Thymus (tissue), 14 donors: ENCODE results near the gene RSPH1. TPM values are rescaled to one million over a fixed set of nuclear protein-coding genes. Genes with fewer than 3 reads are reported as not detected.
A peak's percentile ranks its signal among the peaks of the same experiment; 100 is the strongest.

Source experiments
- DNase-seq, 9 donors: peaks; one replicate each; pipeline ENCODE4 v3.0.0-alpha.2; 2013; ENCODE audit warnings: low spot score in 9 of 9, low read depth in 6 of 9, missing footprints in 1 of 9
- H3K27ac ChIP-seq, 2 donors: one replicate each; pipeline ENCODE4 v1.5.1; 2013; ENCODE audit warnings: control low read depth in 1 of 2, low read depth in 1 of 2, low read length in 1 of 2, mild to moderate bottlenecking in 1 of 2, moderate library complexity in 1 of 2
- H3K27me3 ChIP-seq, 2 donors: one replicate each; pipeline ENCODE4 v1.5.1; 2013; ENCODE audit warnings: low read length in 1 of 2; ENCODE audit not compliant: control insufficient read depth in 2 of 2, insufficient read depth in 1 of 2
- H3K36me3 ChIP-seq, 2 donors: one replicate each; pipeline ENCODE4 v1.5.1; 2013; ENCODE audit warnings: low read length in 1 of 2, mild to moderate bottlenecking in 1 of 2, moderate library complexity in 1 of 2; ENCODE audit not compliant: control insufficient read depth in 2 of 2, insufficient read depth in 2 of 2
- H3K4me1 ChIP-seq, 2 donors: one replicate each; pipeline ENCODE4 v1.5.1; 2013; ENCODE audit warnings: low read length in 2 of 2; ENCODE audit not compliant: control insufficient read depth in 2 of 2, insufficient read depth in 2 of 2
- H3K4me3 ChIP-seq, 2 donors: one replicate each; pipeline ENCODE4 v1.5.1; 2013; ENCODE audit warnings: low read length in 2 of 2, control low read depth in 1 of 2, mild to moderate bottlenecking in 1 of 2
- H3K9me3 ChIP-seq, 2 donors: one replicate each; pipeline ENCODE4 v1.5.1; 2013; ENCODE audit warnings: low read length in 1 of 2, mild to moderate bottlenecking in 1 of 2; ENCODE audit not compliant: control insufficient read depth in 2 of 2, insufficient read depth in 1 of 2
- WGBS: extraction: QIAGEN DNeasy Blood & Tissue Kit; methylation state at CpG from one replicate; pipeline ENCODE4 v1.1.7; 2013; 5-methylcytosine and 5-hydroxymethylcytosine counted together
- long read RNA-seq, 10 donors: transcript quantifications; one replicate each; lab custom pipeline, GENCODE V29; 2026
- polyA plus RNA-seq: library from polyadenylated mRNA; stranded (reverse); fragments of 200-250 nt; gene quantifications from one replicate; pipeline ENCODE4 v1.2.3, GENCODE V29; 2013
- total RNA-seq: library from RNA; stranded (reverse); fragments of 120-200 nt; gene quantifications from one replicate; pipeline ENCODE4 v1.2.4, GENCODE V29; 2013
- donor health status: healthy.

RSPH1 gene
- total RNA-seq (0.38 TPM), polyA plus RNA-seq (2.4 TPM)
- long read RNA-seq, donor 1, result 0 reads
- long read RNA-seq, donor 2, partial matches to known transcripts, result 0 of 2 reads
- long read RNA-seq, donor 2, other reads (novel, unspliced or antisense), result 0 of 2 reads
- long read RNA-seq, donor 3, result 0 reads
- long read RNA-seq, donor 4, result 0 reads
- long read RNA-seq, donor 5, result 0 reads
- long read RNA-seq, donor 6, partial matches to known transcripts, result 0 of 1 reads
- long read RNA-seq, donor 6, other reads (novel, unspliced or antisense), result 0 of 1 reads
- long read RNA-seq, donor 7, result 0 reads
- long read RNA-seq, donor 8, result 0 reads
- long read RNA-seq, donor 9, result 0 reads
- long read RNA-seq, donor 10, result 0 reads

DNA sequence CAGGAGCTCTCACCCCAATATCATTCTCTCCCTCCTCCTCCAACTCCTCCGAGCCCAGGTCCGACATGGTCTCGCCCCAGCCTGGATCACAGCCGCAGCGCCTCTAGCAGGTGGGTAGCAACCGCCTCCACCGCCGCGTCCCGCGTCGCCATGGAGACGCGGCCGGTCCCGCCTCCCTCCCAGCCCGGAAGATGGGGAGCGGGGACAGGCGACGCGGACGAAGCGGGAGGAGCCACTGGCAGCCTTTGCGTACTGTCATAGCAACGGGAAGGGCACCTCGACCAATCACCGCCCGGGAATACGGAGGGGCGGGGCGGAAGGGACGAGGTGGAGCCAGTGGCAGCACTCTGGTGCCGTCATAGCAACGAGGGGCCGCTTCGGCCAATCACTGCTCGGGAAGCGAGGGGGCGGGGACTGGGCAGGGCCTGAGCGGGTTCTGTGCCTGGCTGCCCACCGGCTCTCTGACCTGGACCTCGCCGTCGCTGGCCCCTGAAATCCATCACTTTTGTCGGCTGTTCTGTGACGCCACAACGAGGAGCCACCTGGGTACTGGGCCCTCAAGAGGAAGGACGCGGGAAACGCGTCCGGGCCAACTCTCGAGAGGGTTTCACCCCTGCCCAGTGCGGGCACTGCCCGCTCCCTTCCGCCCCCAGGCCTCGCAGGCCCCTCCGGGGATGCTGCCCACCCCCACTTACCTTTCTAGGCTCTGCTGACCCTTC is at the start of gene RSPH1:
RSPH1 (minus strand) TSS at position 105 of the 719 bp plus-strand sequence; CDS start at position 67, 38 bp downstream.
- H3K9me3 ChIP-seq, result no peaks in the 10 kb centered on the region
- no peaks in the 10 kb centered on the region for H3K36me3 ChIP-seq
- under 1% methylated on average over 58 of the region's 58 CpGs for WGBS
- H3K4me3 ChIP-seq, result peak within 1 kb of the TSS; percentile 66 to 76
- H3K4me1 ChIP-seq, result peaks cover 13 to 25% of the 10 kb centered on the region in 2 donors
- peak within 1 kb of the TSS in 1 of 2 donors; percentile 77 for H3K27ac ChIP-seq
- no peaks in the 10 kb centered on the region for H3K27me3 ChIP-seq
- peak; percentile 92 to 99 (median 98) for DNase-seq

DNA sequence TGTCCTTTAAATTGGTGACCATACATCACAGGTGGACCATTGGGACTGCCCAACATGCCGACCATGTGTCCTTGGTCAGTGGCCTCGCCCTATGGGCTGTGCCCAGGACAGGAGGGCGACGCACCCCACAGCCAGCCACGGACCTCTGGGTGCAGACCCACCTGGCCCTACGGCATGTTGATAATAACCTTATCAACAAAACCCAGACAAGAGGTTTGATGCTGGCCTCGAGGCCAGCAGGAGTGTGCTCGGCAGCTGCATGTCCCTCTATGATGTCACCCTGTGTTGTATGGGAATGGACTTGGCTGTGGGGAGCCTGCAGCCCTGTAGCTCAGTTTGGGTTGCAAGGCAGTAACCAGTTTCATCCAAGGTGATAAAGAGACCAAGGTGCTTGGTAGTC is 49.7 kb upstream of the RSPH1 start:
- WGBS, result 95% methylated on average over 8 of the region's 8 CpGs
- H3K4me3 ChIP-seq, result no peak overlapping the region
- DNase-seq, result no peak
- no peaks in the 10 kb centered on the region for H3K9me3 ChIP-seq
- peaks cover 30 to 66% of the 10 kb centered on the region in 2 donors for H3K36me3 ChIP-seq
- H3K27ac ChIP-seq, result no peak overlapping the region
- H3K27me3 ChIP-seq, result no peaks in the 10 kb centered on the region
- no peaks in the 10 kb centered on the region for H3K4me1 ChIP-seq

DNA sequence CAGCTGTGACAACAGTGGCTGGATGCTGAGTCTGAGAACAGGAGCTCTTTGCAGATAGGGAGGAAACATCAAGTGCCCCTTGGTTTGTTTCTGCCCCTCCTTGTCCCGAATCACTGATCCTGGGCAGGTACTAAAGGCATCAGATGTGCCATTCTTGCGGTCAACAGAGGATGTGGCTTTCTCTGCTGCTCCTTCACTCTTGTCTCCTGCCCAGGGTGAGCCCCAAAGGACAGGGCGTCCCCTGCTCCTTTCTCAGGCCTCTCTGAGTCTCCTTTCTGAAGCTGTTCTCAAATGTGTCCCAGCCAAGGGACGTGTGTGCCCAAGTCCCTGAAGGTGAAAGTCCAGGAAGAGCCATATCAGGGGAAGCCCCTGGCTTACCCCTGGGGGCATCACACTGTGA is 49.3 kb upstream of the RSPH1 start:
- Histone ChIP-seq H3K9me3 (no peaks in the 10 kb centered on the region), H3K27me3 (no peaks in the 10 kb centered on the region), H3K4me3 (no peak overlapping the region), H3K27ac (no peak overlapping the region), H3K36me3 (peaks cover 30 to 69% of the 10 kb centered on the region in 2 donors), H3K4me1 (no peaks in the 10 kb centered on the region)
- WGBS, result 71% methylated on average over 4 of the region's 4 CpGs
- DNase-seq, result no peak

DNA sequence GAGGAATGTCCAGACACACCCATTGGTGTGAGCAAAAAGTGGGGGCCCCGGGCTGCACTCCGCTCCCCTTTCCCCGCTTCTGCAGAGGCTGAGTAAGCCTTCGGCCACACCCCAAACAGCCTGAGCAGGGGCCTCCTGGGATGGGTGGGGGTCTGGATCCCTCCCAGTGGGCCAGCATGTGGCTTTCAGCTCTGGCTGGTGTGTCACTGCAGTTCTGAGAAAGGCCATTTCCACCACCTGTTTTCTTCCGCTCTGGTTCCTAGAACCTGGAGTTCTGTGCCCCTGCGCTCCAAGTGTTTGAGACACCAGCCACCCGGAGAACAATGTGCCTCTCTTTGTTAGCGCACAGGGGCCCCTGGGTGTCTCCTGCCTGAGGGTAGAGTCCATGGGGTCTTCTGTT is 48.5 kb upstream of the RSPH1 start:
- DNase-seq, result no peak
- peaks cover 30 to 67% of the 10 kb centered on the region in 2 donors for H3K36me3 ChIP-seq
- whole genome bisulfite sequencing, result 97% methylated on average over 8 of the region's 8 CpGs
- H3K9me3 ChIP-seq, result no peaks in the 10 kb centered on the region
- H3K4me1 ChIP-seq, result no peaks in the 10 kb centered on the region
- no peak overlapping the region for H3K4me3 ChIP-seq
- no peak overlapping the region for H3K27ac ChIP-seq
- no peaks in the 10 kb centered on the region for H3K27me3 ChIP-seq

DNA sequence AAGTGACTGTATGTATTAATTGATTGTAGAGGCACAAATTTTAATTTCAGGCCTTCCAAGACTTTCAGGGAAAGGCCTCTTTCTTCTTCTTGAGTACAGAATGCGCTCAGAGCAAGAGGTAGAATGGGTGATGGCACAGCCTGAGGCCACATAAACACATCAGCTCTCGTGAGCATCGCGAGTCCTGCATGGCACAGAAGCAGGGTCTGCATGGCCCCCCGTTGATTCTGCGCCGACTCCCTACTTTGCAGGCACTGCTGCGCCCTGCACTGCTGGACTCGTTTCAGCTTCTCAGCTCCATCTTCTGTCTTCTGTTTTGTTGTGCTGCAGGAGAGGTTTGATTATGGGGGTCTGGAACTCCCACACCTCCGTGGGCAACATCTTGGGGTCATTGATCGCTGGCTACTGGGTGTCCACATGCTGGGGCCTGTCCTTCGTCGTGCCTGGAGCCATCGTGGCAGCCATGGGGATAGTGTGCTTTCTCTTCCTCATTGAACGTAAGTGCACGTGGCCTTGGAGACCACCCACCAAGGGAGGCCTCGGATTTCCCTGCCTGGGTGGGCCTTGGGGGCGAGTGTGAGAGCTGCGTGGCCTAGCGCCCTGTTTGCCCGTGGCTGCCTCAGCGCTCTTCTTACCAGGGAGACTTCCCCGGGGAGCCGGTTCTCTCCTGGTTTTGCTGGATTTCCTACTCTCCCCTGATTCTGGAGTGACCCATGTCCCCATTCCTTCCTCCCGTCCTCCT is 47.3 kb upstream of the RSPH1 start:
- DNase-seq, result no peak
- Histone ChIP-seq H3K9me3 (no peaks in the 10 kb centered on the region), H3K36me3 (peaks cover 22 to 57% of the 10 kb centered on the region in 2 donors), H3K27ac (no peak overlapping the region), H3K4me1 (peaks cover 0 to 7% of the 10 kb centered on the region in 2 donors), H3K4me3 (no peak overlapping the region), H3K27me3 (no peaks in the 10 kb centered on the region)
- whole genome bisulfite sequencing, result 96% methylated on average over 25 of the region's 25 CpGs

DNA sequence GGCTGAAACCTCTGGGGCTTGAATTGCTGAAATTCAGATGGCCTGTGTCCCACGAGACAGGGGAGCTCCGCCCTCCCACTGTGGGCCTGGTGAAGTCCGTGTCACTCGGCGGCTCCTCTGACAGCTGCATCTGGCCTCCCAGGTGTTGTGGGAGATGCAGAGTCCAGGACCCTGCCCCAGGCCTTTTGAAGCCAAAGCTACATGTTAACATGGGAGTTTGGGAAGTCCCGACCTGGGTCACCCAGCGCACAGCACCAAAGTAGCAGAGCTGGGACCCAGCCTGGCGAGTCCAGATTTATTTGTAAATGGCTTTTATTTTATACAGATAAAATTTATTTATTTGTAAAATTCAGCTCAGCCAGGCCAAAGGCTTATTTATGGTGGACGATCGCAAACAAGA is 46.6 kb upstream of the RSPH1 start:
- no peaks in the 10 kb centered on the region for H3K9me3 ChIP-seq
- no peak for DNase-seq
- peaks cover 18 to 52% of the 10 kb centered on the region in 2 donors for H3K36me3 ChIP-seq
- no peak overlapping the region for H3K4me3 ChIP-seq
- no peak overlapping the region for H3K27ac ChIP-seq
- no peaks in the 10 kb centered on the region for H3K27me3 ChIP-seq
- H3K4me1 ChIP-seq, result peaks cover 2 to 14% of the 10 kb centered on the region in 2 donors
- WGBS, result 95% methylated on average over 10 of the region's 10 CpGs

DNA sequence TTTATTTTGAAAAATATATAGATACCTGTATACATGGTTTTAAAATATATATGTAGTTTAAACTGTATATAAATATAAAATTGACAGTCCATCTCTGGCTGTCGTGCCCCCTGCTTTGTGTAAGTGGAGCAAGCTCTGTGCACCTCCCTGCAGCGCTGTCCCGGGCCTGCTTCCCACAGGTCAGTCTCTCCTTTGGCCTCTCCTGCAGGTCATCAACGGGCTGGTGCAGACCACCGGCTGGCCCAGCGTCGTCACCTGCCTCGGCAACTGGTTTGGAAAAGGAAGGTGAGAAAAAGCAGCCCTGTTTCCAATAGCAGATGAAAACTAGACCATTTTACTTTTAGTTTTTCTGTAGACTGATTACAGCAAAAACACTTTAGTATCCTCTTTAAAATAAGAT is 46.2 kb upstream of the RSPH1 start:
- Histone ChIP-seq H3K4me3 (no peak overlapping the region), H3K27me3 (no peaks in the 10 kb centered on the region), H3K36me3 (peaks cover 14 to 48% of the 10 kb centered on the region in 2 donors), H3K9me3 (no peaks in the 10 kb centered on the region), H3K4me1 (peaks cover 2 to 18% of the 10 kb centered on the region in 2 donors), H3K27ac (no peak overlapping the region)
- no peak for DNase-seq
- WGBS, result 98% methylated on average over 8 of the region's 8 CpGs

DNA sequence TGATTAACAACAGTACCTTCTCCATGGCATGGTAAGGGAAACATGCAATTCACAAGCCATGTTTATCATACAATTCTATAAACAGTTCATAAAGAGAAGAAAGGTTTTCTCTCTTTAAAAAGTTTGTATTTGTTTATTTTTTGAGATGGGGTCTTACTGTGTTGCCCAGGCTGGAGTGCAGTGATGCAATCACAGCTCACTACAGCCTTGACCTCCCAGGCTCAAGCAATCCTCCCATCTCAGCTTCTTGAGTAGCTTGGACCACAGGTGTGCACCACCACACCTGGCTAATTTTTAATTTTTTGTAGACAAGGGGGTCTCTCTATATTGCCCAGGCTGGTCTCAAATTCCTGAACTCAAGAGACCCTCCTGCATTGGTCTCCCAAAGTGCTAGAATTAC is 45.6 kb upstream of the RSPH1 start:
- H3K27ac ChIP-seq, result no peak overlapping the region
- H3K4me3 ChIP-seq, result no peak overlapping the region
- H3K9me3 ChIP-seq, result no peaks in the 10 kb centered on the region
- H3K4me1 ChIP-seq, result peaks cover 2 to 23% of the 10 kb centered on the region in 2 donors
- peaks cover 11 to 43% of the 10 kb centered on the region in 2 donors for H3K36me3 ChIP-seq
- DNase-seq, result no peak
- no peaks in the 10 kb centered on the region for H3K27me3 ChIP-seq

DNA sequence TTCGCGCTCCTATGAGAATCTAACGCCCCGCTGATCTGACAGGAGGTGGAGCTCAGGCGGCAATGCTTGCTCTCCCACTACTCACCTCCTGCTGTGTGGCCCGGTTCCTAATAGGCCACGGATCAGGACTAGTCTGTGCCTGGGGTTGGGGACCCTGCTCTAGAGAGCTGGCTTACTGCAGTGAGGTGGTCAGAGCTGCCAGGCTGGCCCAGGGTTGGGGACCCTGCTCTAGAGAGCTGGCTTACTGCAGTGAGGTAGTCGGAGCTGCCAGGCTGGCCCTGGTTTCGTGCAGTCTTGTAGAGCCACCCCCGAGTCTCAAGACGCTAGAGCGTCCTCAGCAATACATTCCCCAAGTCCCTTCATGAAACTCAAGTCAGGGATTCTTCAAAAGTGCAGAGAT is 45.1 kb upstream of the RSPH1 start:
- no peak for DNase-seq

More for the DNA sequence above, 45.1 kb upstream of the RSPH1 start:
- H3K9me3 ChIP-seq, result no peaks in the 10 kb centered on the region
- no peak overlapping the region for H3K27ac ChIP-seq
- H3K27me3 ChIP-seq, result no peaks in the 10 kb centered on the region
- H3K36me3 ChIP-seq, result peaks cover 14 to 41% of the 10 kb centered on the region in 2 donors
- WGBS, result 93% methylated on average over 12 of the region's 12 CpGs
- peaks cover 2 to 25% of the 10 kb centered on the region in 2 donors for H3K4me1 ChIP-seq
- no peak overlapping the region for H3K4me3 ChIP-seq
